ENCODE measurements around the gene CAMK2A. TPM values are rescaled to one million over a fixed set of nuclear protein-coding genes. Genes with fewer than 3 reads are reported as not detected.

CAMK2A gene
- total RNA-seq, 1 experiment from 2014 or later, result 0.33 TPM

- H3K18ac ChIP-seq (ENCODE audit: insufficient read length, low read depth, low read length), result no peak overlapping the region
- Mint-ChIP-seq H3K27me3 (ENCODE audit: low read depth) (peaks cover 90% of the 10 kb centered on the region), H3K9me3 (no peaks in the 10 kb centered on the region), H3K4me3 (no peak overlapping the region), H3K4me1 (peaks cover 9 to 16% of the 10 kb centered on the region in 2 experiments), H3K36me3 (ENCODE audit: insufficient read depth in 1 of 3, low read depth in 3 of 3) (no peaks in the 10 kb centered on the region), H3K27ac (no peak overlapping the region)
- no peak overlapping the region for H2BK20ac ChIP-seq (ENCODE audit: low read depth, low read length, poor library complexity, severe bottlenecking)
- H3K4me1 ChIP-seq (ENCODE audit: insufficient read depth, low read length), result no peaks in the 10 kb centered on the region
- no peaks in the 10 kb centered on the region for H4K20me1 ChIP-seq (ENCODE audit: control insufficient read depth, insufficient read depth, insufficient read length)
- no peak overlapping the region for H2BK12ac ChIP-seq (ENCODE audit: insufficient read length, low read depth, low read length)
- H2AK5ac ChIP-seq (ENCODE audit: insufficient read length, low read length), result no peak overlapping the region
- H3K9me3 ChIP-seq (ENCODE audit: control insufficient read depth, low read depth, low read length), result no peaks in the 10 kb centered on the region
- H2BK5ac ChIP-seq (ENCODE audit: insufficient read length, low read length), result no peak overlapping the region
- no peak overlapping the region for H3K23ac ChIP-seq (ENCODE audit: insufficient read length, low read depth, low read length)
- H3K4me2 ChIP-seq (ENCODE audit: insufficient read depth, insufficient read length, low read length), result no peak overlapping the region
- no peak overlapping the region for H2BK120ac ChIP-seq (ENCODE audit: low read depth, low read length, poor library complexity, severe bottlenecking)
- no peak for TF ChIP-seq CTCF (conservative IDR thresholded peaks at IDR 0.05)
- no peak overlapping the region for H4K8ac ChIP-seq (replicated peaks; ENCODE audit: insufficient read length, low read depth, low read length)
- no peak overlapping the region for H4K91ac ChIP-seq (ENCODE audit: insufficient read length, low read depth, low read length)
- no peak overlapping the region for H3K56ac ChIP-seq (ENCODE audit: insufficient read length, low read depth, low read length)
- H3K79me2 ChIP-seq (ENCODE audit: insufficient read depth, low read length), result no peaks in the 10 kb centered on the region
- no peak overlapping the region for H2BK15ac ChIP-seq (ENCODE audit: low read depth, low read length)
- H3T11ph ChIP-seq (ENCODE audit: low read length), result no peak overlapping the region
- H4K5ac ChIP-seq (ENCODE audit: insufficient read length, low read depth, low read length), result no peak overlapping the region
- H3K4ac ChIP-seq (ENCODE audit: low read depth, low read length), result no peak overlapping the region
- peaks cover 35% of the 10 kb centered on the region for H3K27me3 ChIP-seq (ENCODE audit: insufficient read depth, low read length)
- peaks cover 9% of the 10 kb centered on the region for H3K23me2 ChIP-seq (ENCODE audit: insufficient read length, low read depth, low read length, poor library complexity, severe bottlenecking)
- H3K14ac ChIP-seq (ENCODE audit: insufficient read depth, low read length), result no peak overlapping the region
- no CpG with 5 or more reads among the region's 4 CpGs for WGBS (ENCODE audit: extremely low coverage, insufficient read length, low lambda C conversion rate)
- DNase-seq, result no peak
- H3K9ac ChIP-seq (ENCODE audit: extremely low read depth, insufficient read length, low read length), result no peak overlapping the region
- H3K27ac ChIP-seq (ENCODE audit: insufficient read length, low read depth, low read length), result no peak overlapping the region
- H3K79me1 ChIP-seq (ENCODE audit: insufficient read depth, low read depth, low read length, poor library complexity, severe bottlenecking), result no peaks in the 10 kb centered on the region
- no peak overlapping the region for H2AFZ ChIP-seq (ENCODE audit: low read length)
These were observed 97.1 kb downstream of the CAMK2A start for GRCh38 chr5:150192462-150192861.

Measured in H9 (cell line).